ENCODE measurements around the gene KMT2C.
"Not testable (repeated sequence)": the region's sequence is repeated elsewhere in the genome, so short reads cannot be mapped to it uniquely, and the experiment has no call there.

DNA sequence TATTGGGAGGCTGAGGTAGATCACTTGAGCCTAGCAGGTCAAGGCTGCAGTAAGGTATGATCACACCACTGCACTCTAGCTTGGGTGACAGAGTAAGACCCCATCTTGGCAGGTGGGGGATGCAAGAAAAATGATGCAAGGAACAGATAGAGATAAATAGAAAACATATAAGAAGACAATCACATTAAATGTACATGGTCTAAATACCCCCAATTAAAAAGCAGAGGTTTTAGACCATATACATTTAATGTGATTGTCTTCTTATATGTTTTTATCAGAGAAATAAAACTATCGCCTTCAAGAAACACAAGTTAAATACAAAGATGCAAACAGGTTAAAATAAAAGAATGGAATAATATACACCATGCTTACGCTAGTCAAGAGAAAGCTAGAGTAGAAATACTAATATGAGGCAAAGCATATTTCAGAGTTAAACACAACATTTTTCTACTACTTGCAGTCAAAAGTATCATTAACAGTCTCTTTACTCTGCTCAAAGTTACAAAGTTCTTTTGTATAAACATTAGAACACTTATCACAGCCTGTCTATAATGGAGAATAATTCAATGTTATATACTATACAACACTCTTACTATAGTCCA, 136.2 kb downstream of the KMT2C start:
- TF ChIP-seq, protein P1, sequence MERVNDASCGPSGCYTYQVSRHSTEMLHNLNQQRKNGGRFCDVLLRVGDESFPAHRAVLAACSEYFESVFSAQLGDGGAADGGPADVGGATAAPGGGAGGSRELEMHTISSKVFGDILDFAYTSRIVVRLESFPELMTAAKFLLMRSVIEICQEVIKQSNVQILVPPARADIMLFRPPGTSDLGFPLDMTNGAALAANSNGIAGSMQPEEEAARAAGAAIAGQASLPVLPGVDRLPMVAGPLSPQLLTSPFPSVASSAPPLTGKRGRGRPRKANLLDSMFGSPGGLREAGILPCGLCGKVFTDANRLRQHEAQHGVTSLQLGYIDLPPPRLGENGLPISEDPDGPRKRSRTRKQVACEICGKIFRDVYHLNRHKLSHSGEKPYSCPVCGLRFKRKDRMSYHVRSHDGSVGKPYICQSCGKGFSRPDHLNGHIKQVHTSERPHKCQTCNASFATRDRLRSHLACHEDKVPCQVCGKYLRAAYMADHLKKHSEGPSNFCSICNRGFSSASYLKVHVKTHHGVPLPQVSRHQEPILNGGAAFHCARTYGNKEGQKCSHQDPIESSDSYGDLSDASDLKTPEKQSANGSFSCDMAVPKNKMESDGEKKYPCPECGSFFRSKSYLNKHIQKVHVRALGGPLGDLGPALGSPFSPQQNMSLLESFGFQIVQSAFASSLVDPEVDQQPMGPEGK (CRISPR knock-in tag; IDR thresholded peaks at IDR 0.05; ENCODE audit: borderline replicate concordance), result not testable (repeated sequence)
- not testable (repeated sequence) for TF ChIP-seq ZFP3 (CRISPR knock-in tag; IDR thresholded peaks at IDR 0.05); ZFP30 (CRISPR knock-in tag; IDR thresholded peaks at IDR 0.05); SNAI2 (CRISPR knock-in tag; IDR thresholded peaks at IDR 0.05); BACH2 (CRISPR knock-in tag; IDR thresholded peaks at IDR 0.05; ENCODE audit: borderline replicate concordance); ZNF565 (CRISPR knock-in tag; conservative IDR thresholded peaks at IDR 0.05; ENCODE audit: low read depth)
- TF ChIP-seq, protein P2, sequence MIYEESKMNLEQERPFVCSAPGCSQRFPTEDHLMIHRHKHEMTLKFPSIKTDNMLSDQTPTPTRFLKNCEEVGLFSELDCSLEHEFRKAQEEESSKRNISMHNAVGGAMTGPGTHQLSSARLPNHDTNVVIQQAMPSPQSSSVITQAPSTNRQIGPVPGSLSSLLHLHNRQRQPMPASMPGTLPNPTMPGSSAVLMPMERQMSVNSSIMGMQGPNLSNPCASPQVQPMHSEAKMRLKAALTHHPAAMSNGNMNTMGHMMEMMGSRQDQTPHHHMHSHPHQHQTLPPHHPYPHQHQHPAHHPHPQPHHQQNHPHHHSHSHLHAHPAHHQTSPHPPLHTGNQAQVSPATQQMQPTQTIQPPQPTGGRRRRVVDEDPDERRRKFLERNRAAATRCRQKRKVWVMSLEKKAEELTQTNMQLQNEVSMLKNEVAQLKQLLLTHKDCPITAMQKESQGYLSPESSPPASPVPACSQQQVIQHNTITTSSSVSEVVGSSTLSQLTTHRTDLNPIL (CRISPR knock-in tag; IDR thresholded peaks at IDR 0.05; ENCODE audit: low read depth), result not testable (repeated sequence)
